ENCODE data around the gene TMEM60. TPM values are rescaled to one million over a fixed set of nuclear protein-coding genes. Genes with fewer than 3 reads are reported as not detected.

The TMEM60 gene
- total and polyA plus RNA-seq, 10 of the 15 experiments (the other 5 are each of a cell fraction or from before 2014, with no cell fraction given), result 13.2 to 94.2 (median 30.2) TPM

DNA sequence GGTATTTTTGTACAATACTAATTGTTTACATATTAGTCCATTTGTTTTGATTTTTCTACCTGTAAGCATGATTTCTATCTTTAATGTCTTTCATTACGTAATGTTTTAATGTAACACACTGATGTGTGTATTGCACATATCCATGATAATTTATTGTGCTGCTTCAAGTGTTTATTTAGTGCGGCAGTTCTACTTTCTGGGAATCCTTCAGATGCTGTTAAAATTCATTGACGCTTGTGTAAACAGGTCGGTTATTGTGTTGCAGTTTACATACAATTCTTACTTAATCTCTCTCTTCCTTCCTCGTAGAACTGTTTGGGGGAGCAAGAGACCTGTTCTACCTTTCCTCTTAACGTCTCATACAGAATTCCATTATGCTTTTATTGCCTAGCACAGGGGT is 6.9 kb downstream of the TMEM60 start (continued):
- TF ChIP-seq CBX3 (IDR thresholded peaks at IDR 0.05; ENCODE audit: borderline replicate concordance, low read depth), result no peak
- TF ChIP-seq EGR1 (IDR thresholded peaks at IDR 0.05; ENCODE audit: borderline replicate concordance in 1 of 2, low read depth in 2 of 2, low read length in 2 of 2), result no peak

DNA sequence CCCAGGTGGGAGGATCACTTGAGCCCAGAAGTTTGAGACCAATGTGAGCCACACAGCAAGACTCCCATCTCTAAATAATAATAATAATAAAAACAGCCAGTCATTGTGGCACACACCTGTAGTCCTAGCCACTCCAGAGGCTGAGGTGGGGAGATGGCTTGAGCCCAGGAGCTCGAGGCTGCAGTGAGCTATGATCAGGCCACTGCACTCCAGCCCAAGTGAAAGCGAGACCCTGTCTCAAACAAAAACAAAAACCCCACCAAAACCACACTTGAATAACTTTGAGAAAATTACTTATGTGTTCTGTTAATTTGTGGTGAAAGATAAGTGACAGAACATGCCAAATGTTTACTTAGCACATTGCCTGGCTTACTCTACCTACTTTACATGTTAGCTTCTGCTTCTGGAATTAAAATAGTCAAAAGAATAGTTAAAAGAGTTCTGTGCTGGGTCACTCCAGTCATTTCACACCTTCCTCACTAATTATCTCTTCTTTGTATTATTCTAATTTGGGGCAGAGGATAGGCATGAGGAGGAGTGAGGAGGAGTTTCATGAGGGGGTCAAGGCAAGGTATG is 9.8 kb downstream of the TMEM60 start:
- in situ Hi-C loops (cut with MboI), result no loop called here
- H3K9me3 ChIP-seq (replicated peaks; ENCODE audit: control insufficient read depth, insufficient read depth, low read length), result peaks cover 9% of the 10 kb centered on the region
- intact Hi-C loops (cut with micrococcal nuclease; ENCODE audit: unreplicated experiment), result no loop called here
- ChIA-PET CTCF (interaction anchor here (1.5 kb wide), 1 partner anchor 9 kb away, joined by 4 read pairs; no protein-coding TSS in a partner anchor), POLR2A (interaction anchor here (0.6 kb wide), 2 partner anchors 182 to 253 kb away, joined by 3 to 4 read pairs; no protein-coding TSS in a partner anchor), RAD21 (ENCODE audit: unreplicated experiment) (interaction anchor here (1.3 kb wide), 1 partner anchor 119 kb away, joined by 4 read pairs; no protein-coding TSS in a partner anchor), SMC1A (ENCODE audit: uncharacterized antibody, unreplicated experiment) (interaction anchor here (0.6 to 1.0 kb wide), 3 partner anchors 9 to 86 kb away, joined by 3 to 4 read pairs (median 3); no protein-coding TSS in a partner anchor)
- no peaks in the 10 kb centered on the region for H4K20me1 ChIP-seq (ENCODE audit: control insufficient read depth, insufficient read depth)
- no peak overlapping the region for H3K27ac ChIP-seq (ENCODE audit: control insufficient read depth, insufficient read depth)
- no peak overlapping the region for H3K4me3 ChIP-seq
- 12% methylated on average over 2 of the region's 2 CpGs for WGBS (ENCODE audit: insufficient coverage, insufficient replicate concordance, low lambda C conversion rate, missing lambda C conversion rate)
- peaks cover 0 to 5% of the 10 kb centered on the region in 2 experiments; a peak in 1 of 4 replicates for H3K36me3 ChIP-seq (ENCODE audit: control insufficient read depth in 2 of 2, insufficient read depth in 2 of 2, low read length in 1 of 2)
- DNase-seq (ENCODE audit: low read depth, low spot score) (no peak), ATAC-seq (peak; percentile 60), FAIRE-seq (no peak)
- no peaks in the 10 kb centered on the region for H3K79me2 ChIP-seq (ENCODE audit: control insufficient read depth, insufficient read depth, low read length)
- H3K27me3 ChIP-seq (replicated peaks in 1 of 2; ENCODE audit: control insufficient read depth in 2 of 2, insufficient read depth in 2 of 2, low read length in 1 of 2), result no peaks in the 10 kb centered on the region
- H3K9ac ChIP-seq (ENCODE audit: control insufficient read depth, insufficient read depth, low read length), result no peak overlapping the region
- TF ChIP-seq RUNX3 (IDR thresholded peaks at IDR 0.05; ENCODE audit: low read length) (peak; percentile 41), POLR2A (IDR thresholded peaks at IDR 0.05; ENCODE audit: low read depth, low read length) (no peak), MTA2 (IDR thresholded peaks at IDR 0.05; ENCODE audit: low read depth) (peak; percentile 45; the same call in 1 of the 2 replicates)
- TF ChIP-seq, protein P1, sequence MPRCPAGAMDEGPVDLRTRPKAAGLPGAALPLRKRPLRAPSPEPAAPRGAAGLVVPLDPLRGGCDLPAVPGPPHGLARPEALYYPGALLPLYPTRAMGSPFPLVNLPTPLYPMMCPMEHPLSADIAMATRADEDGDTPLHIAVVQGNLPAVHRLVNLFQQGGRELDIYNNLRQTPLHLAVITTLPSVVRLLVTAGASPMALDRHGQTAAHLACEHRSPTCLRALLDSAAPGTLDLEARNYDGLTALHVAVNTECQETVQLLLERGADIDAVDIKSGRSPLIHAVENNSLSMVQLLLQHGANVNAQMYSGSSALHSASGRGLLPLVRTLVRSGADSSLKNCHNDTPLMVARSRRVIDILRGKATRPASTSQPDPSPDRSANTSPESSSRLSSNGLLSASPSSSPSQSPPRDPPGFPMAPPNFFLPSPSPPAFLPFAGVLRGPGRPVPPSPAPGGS (IDR thresholded peaks at IDR 0.05; ENCODE audit: borderline replicate concordance, insufficient read depth, low read depth, low read length, poor library complexity, severe bottlenecking), result no peak
- no peak overlapping the region for H3K4me2 ChIP-seq (ENCODE audit: control insufficient read depth, insufficient read depth)
- H2AFZ ChIP-seq (ENCODE audit: control insufficient read depth, low read depth, low read length), result no peak overlapping the region
- no TSS peak for BruUV-seq (replicated peaks)
- H3K4me1 ChIP-seq (ENCODE audit: control insufficient read depth, insufficient read depth, low read length), result no peaks in the 10 kb centered on the region
